ENCODE results near the gene SMARCC2. TPM values are rescaled to one million over a fixed set of nuclear protein-coding genes. Genes with fewer than 3 reads are reported as not detected.

SMARCC2 gene
- total RNA-seq, 1 experiment from 2014 or later, result 20.9 TPM

- DNase-seq (ENCODE audit: low read depth, low spot score), result no peak
- in situ Hi-C loops (cut with HindIII; ENCODE audit: low pct_unique_long_range_greater_than_20kb, low sequenced_read_pairs), result no loop called here
These were observed 545 bp downstream of the SMARCC2 start for GRCh38 chr12:56188778-56189098.

- no peak for DNase-seq (ENCODE audit: low read depth, low spot score)
- in situ Hi-C loops (cut with HindIII; ENCODE audit: low pct_unique_long_range_greater_than_20kb, low sequenced_read_pairs), result no loop called here
These were observed 1.0 kb downstream of the SMARCC2 start for GRCh38 chr12:56188131-56188777.

GRCh38 chr12:56186957-56187356 is 2.3 kb downstream of the SMARCC2 start:
- in situ Hi-C loops (cut with HindIII; ENCODE audit: low pct_unique_long_range_greater_than_20kb, low sequenced_read_pairs), result no loop called here
- no peak for DNase-seq (ENCODE audit: low read depth, low spot score)

GRCh38 chr12:56178347-56178746 is 10.9 kb downstream of the SMARCC2 start:
- no peak for DNase-seq (ENCODE audit: low read depth, low spot score)

GRCh38 chr12:56172839-56173238 is 16.4 kb downstream of the SMARCC2 start:
- in situ Hi-C loops (cut with HindIII; ENCODE audit: low pct_unique_long_range_greater_than_20kb, low sequenced_read_pairs), result no loop called here

More at GRCh38 chr12:56178347-56178746, 10.9 kb downstream of the SMARCC2 start:
- in situ Hi-C loops (cut with HindIII; ENCODE audit: low pct_unique_long_range_greater_than_20kb, low sequenced_read_pairs), result no loop called here

GRCh38 chr12:56169229-56169759 is 20.0 kb downstream of the SMARCC2 start:
- no peak for DNase-seq (ENCODE audit: low read depth, low spot score)
- in situ Hi-C loops (cut with HindIII; ENCODE audit: low pct_unique_long_range_greater_than_20kb, low sequenced_read_pairs), result no loop called here

More at GRCh38 chr12:56172839-56173238, 16.4 kb downstream of the SMARCC2 start:
- DNase-seq (ENCODE audit: low read depth, low spot score), result no peak

- no peak for DNase-seq (ENCODE audit: low read depth, low spot score)
- in situ Hi-C loops (cut with HindIII; ENCODE audit: low pct_unique_long_range_greater_than_20kb, low sequenced_read_pairs), result no loop called here
These were observed 23.9 kb downstream of the SMARCC2 start for GRCh38 chr12:56165369-56165768.

GRCh38 chr12:56164345-56164729 is 24.9 kb downstream of the SMARCC2 start:
- DNase-seq (ENCODE audit: low read depth, low spot score), result no peak
- in situ Hi-C loops (cut with HindIII; ENCODE audit: low pct_unique_long_range_greater_than_20kb, low sequenced_read_pairs), result no loop called here

- in situ Hi-C loops (cut with HindIII; ENCODE audit: low pct_unique_long_range_greater_than_20kb, low sequenced_read_pairs), result no loop called here
- DNase-seq (ENCODE audit: low read depth, low spot score), result no peak
These were observed 25.5 kb downstream of the SMARCC2 start for GRCh38 chr12:56163533-56164344.

GRCh38 chr12:56162468-56163290 is 26.6 kb downstream of the SMARCC2 start:
- DNase-seq (ENCODE audit: low read depth, low spot score), result no peak
- in situ Hi-C loops (cut with HindIII; ENCODE audit: low pct_unique_long_range_greater_than_20kb, low sequenced_read_pairs), result no loop called here

GRCh38 chr12:56161690-56162351 is 27.5 kb downstream of the SMARCC2 start:
- in situ Hi-C loops (cut with HindIII; ENCODE audit: low pct_unique_long_range_greater_than_20kb, low sequenced_read_pairs), result no loop called here
- no peak for DNase-seq (ENCODE audit: low read depth, low spot score)

GRCh38 chr12:56160894-56161689 is 28.2 kb downstream of the SMARCC2 start:
- DNase-seq (ENCODE audit: low read depth, low spot score), result no peak
- in situ Hi-C loops (cut with HindIII; ENCODE audit: low pct_unique_long_range_greater_than_20kb, low sequenced_read_pairs), result no loop called here

GRCh38 chr12:56160193-56160763 is 29.0 kb downstream of the SMARCC2 start:
- in situ Hi-C loops (cut with HindIII; ENCODE audit: low pct_unique_long_range_greater_than_20kb, low sequenced_read_pairs), result no loop called here
- DNase-seq (ENCODE audit: low read depth, low spot score), result no peak

GRCh38 chr12:56159482-56160192 is 29.6 kb downstream of the SMARCC2 start:
- in situ Hi-C loops (cut with HindIII; ENCODE audit: low pct_unique_long_range_greater_than_20kb, low sequenced_read_pairs), result no loop called here
- DNase-seq (ENCODE audit: low read depth, low spot score), result no peak

GRCh38 chr12:56158926-56159461 is 30.3 kb downstream of the SMARCC2 start:
- peak; percentile 40 for DNase-seq (ENCODE audit: low read depth, low spot score)
- in situ Hi-C loops (cut with HindIII; ENCODE audit: low pct_unique_long_range_greater_than_20kb, low sequenced_read_pairs), result no loop called here
